ENCODE results near the gene SLIT3. TPM values are rescaled to one million over a fixed set of nuclear protein-coding genes. Genes with fewer than 3 reads are reported as not detected.

The SLIT3 gene
- total and polyA plus RNA-seq, 2 donors (not counting 3 experiments of a cell fraction or from before 2014, with no cell fraction given): 0.90 to 1.0 TPM

GRCh38 chr5:168693297-168693696 is 607.6 kb downstream of the SLIT3 start:
- CTCF ChIA-PET: no interaction called here
- POLR2A ChIA-PET: no interaction called here
- Histone ChIP-seq H3K4me2 (ENCODE audit: insufficient read depth, low read length) (no peak overlapping the region), H3K4me3 (replicated peaks in 1 of 3; ENCODE audit: insufficient read depth in 1 of 3, low read depth in 1 of 3, low read length in 3 of 3) (no peak overlapping the region), H2AFZ (ENCODE audit: low read depth, low read length) (no peak overlapping the region), H3K79me2 (ENCODE audit: control insufficient read depth, insufficient read depth, low read length) (no peaks in the 10 kb centered on the region), H4K20me1 (replicated peaks; ENCODE audit: control insufficient read depth, extremely low read depth, insufficient read depth, low read length) (no peaks in the 10 kb centered on the region), H3K9me3 (replicated peaks; ENCODE audit: control insufficient read depth, insufficient read depth, low read length) (no peaks in the 10 kb centered on the region), H3K4me1 (ENCODE audit: control insufficient read depth, extremely low read depth, insufficient read depth, low read length) (no peaks in the 10 kb centered on the region), H3K27ac (ENCODE audit: insufficient read depth, low read depth, low read length) (no peak overlapping the region), H3K9me1 (replicated peaks; ENCODE audit: control insufficient read depth, extremely low read depth, insufficient read depth, low read length) (no peaks in the 10 kb centered on the region), H3K36me3 (ENCODE audit: control insufficient read depth in 2 of 2, extremely low read depth in 1 of 2, insufficient read depth in 2 of 2, low read length in 2 of 2) (no peaks in the 10 kb centered on the region), H3K9ac (replicated peaks; ENCODE audit: extremely low read depth, insufficient read depth, low read length) (no peak overlapping the region), H3K27me3 (ENCODE audit: control insufficient read depth in 2 of 2, insufficient read depth in 2 of 2, low read length in 2 of 2) (no peaks in the 10 kb centered on the region)
- FAIRE-seq (no peak), DNase-seq (ENCODE audit: low read depth, low spot score) (no peak)
- no TSS peak for BruUV-seq (replicated peaks)
- dilution Hi-C loops (cut with MboI; ENCODE audit: extremely low pct_ligation_motif_present, low sequenced_read_pairs): no loop called here
- intact Hi-C loops (cut with micrococcal nuclease): no loop called here
- TF ChIP-seq MAX (IDR thresholded peaks at IDR 0.05; ENCODE audit: insufficient read depth, insufficient read length) (no peak), MYC (IDR thresholded peaks at IDR 0.05; ENCODE audit: low read depth, low read length) (no peak)

- ChIA-PET POLR2A (no interaction called here), CTCF (interaction anchor here (1.3 kb wide), 1 partner anchor 10 kb away, joined by 4 read pairs; no protein-coding TSS in a partner anchor)
- no peaks in the 10 kb centered on the region for H3K36me3 ChIP-seq (ENCODE audit: control insufficient read depth in 2 of 2, extremely low read depth in 1 of 2, insufficient read depth in 2 of 2, low read length in 2 of 2)
- FAIRE-seq (no peak), DNase-seq (ENCODE audit: low read depth, low spot score) (no peak)
- H3K9me3 ChIP-seq (replicated peaks; ENCODE audit: control insufficient read depth, insufficient read depth, low read length): no peaks in the 10 kb centered on the region
- intact Hi-C loops (cut with micrococcal nuclease) (no loop called here), dilution Hi-C loops (cut with MboI; ENCODE audit: extremely low pct_ligation_motif_present, low sequenced_read_pairs) (no loop called here)
- H3K4me3 ChIP-seq (replicated peaks in 1 of 3; ENCODE audit: insufficient read depth in 1 of 3, low read depth in 1 of 3, low read length in 3 of 3): no peak overlapping the region
- H3K79me2 ChIP-seq (ENCODE audit: control insufficient read depth, insufficient read depth, low read length): no peaks in the 10 kb centered on the region
- H3K4me2 ChIP-seq (ENCODE audit: insufficient read depth, low read length): no peak overlapping the region
- TF ChIP-seq POLR2AphosphoS5 (IDR thresholded peaks at IDR 0.05; ENCODE audit: insufficient read depth, low read depth, low read length) (no peak), GATA2 (IDR thresholded peaks at IDR 0.05; ENCODE audit: insufficient read depth, insufficient read length, low read depth, low read length) (no peak), FOS (IDR thresholded peaks at IDR 0.05; ENCODE audit: borderline replicate concordance, insufficient read depth, low read length) (no peak), MYC (IDR thresholded peaks at IDR 0.05; ENCODE audit: low read depth, low read length) (no peak), EZH2 (IDR thresholded peaks at IDR 0.05; ENCODE audit: borderline replicate concordance, low read depth, low read length, severe bottlenecking) (no peak), JUN (IDR thresholded peaks at IDR 0.05; ENCODE audit: borderline replicate concordance, insufficient read depth, insufficient read length, low read depth) (no peak), POLR2A (IDR thresholded peaks at IDR 0.05; ENCODE audit: low read depth, low read length) (no peak), MAX (IDR thresholded peaks at IDR 0.05; ENCODE audit: insufficient read depth, insufficient read length) (no peak), CTCF (IDR thresholded peaks at IDR 0.05; ENCODE audit: extremely low read depth in 1 of 2, insufficient read depth in 1 of 2, low read depth in 1 of 2, low read length in 2 of 2) (no peak)
- no TSS peak for BruUV-seq (replicated peaks)
- H3K27ac ChIP-seq (ENCODE audit: insufficient read depth, low read depth, low read length): no peak overlapping the region
- no peaks in the 10 kb centered on the region for H3K4me1 ChIP-seq (ENCODE audit: control insufficient read depth, extremely low read depth, insufficient read depth, low read length)
- H3K27me3 ChIP-seq (ENCODE audit: control insufficient read depth in 2 of 2, insufficient read depth in 2 of 2, low read length in 2 of 2): no peaks in the 10 kb centered on the region
- H4K20me1 ChIP-seq (replicated peaks; ENCODE audit: control insufficient read depth, extremely low read depth, insufficient read depth, low read length): no peaks in the 10 kb centered on the region
- H3K9me1 ChIP-seq (replicated peaks; ENCODE audit: control insufficient read depth, extremely low read depth, insufficient read depth, low read length): no peaks in the 10 kb centered on the region
- H3K9ac ChIP-seq (replicated peaks; ENCODE audit: extremely low read depth, insufficient read depth, low read length): no peak overlapping the region
- no peak overlapping the region for H2AFZ ChIP-seq (ENCODE audit: low read depth, low read length)
These were observed 609.0 kb downstream of the SLIT3 start for GRCh38 chr5:168691891-168692290.
